ENCODE data around the gene AUTS2.

Gene AUTS2

GRCh38 chr7:70416986-70417655 is 818.8 kb downstream of the AUTS2 start:
- DNase-seq (ENCODE audit: low spot score) = peak; percentile 76

- peak; percentile 77 for DNase-seq (ENCODE audit: low spot score)
Measured at GRCh38 chr7:70419526-70420380, 821.5 kb downstream of the AUTS2 start.

- no peak for DNase-seq (ENCODE audit: low spot score)
Measured at GRCh38 chr7:70420381-70420662, 822.0 kb downstream of the AUTS2 start.

GRCh38 chr7:70421319-70421718 is 823.0 kb downstream of the AUTS2 start:
- DNase-seq (ENCODE audit: low spot score) = no peak

GRCh38 chr7:70426249-70426880 is 828.1 kb downstream of the AUTS2 start:
- no peak for DNase-seq (ENCODE audit: low spot score)

GRCh38 chr7:70432567-70433001 is 834.3 kb downstream of the AUTS2 start:
- no peak for DNase-seq (ENCODE audit: low spot score)

GRCh38 chr7:70434376-70434775 is 836.1 kb downstream of the AUTS2 start:
- peak; percentile 62 for DNase-seq (ENCODE audit: low spot score)

GRCh38 chr7:70434821-70435220 is 836.5 kb downstream of the AUTS2 start:
- DNase-seq (ENCODE audit: low spot score) = no peak

- DNase-seq (ENCODE audit: low spot score) = no peak
Measured at GRCh38 chr7:70435634-70436033, 837.4 kb downstream of the AUTS2 start.

- no peak for DNase-seq (ENCODE audit: low spot score)
Measured at GRCh38 chr7:70436790-70437350, 838.6 kb downstream of the AUTS2 start.

- no peak for DNase-seq (ENCODE audit: low spot score)
Measured at GRCh38 chr7:70439651-70440050, 841.4 kb downstream of the AUTS2 start.

GRCh38 chr7:70446448-70447143 is 848.3 kb downstream of the AUTS2 start:
- peak; percentile 88 for DNase-seq (ENCODE audit: low spot score)

- no peak for DNase-seq (ENCODE audit: low spot score)
Measured at GRCh38 chr7:70448312-70448906, 850.1 kb downstream of the AUTS2 start.

- no peak for DNase-seq (ENCODE audit: low spot score)
Measured at GRCh38 chr7:70450731-70451130, 852.5 kb downstream of the AUTS2 start.

- DNase-seq (ENCODE audit: low spot score) = no peak
Measured at GRCh38 chr7:70455925-70456324, 857.6 kb downstream of the AUTS2 start.

GRCh38 chr7:70456719-70457118 is 858.4 kb downstream of the AUTS2 start:
- DNase-seq (ENCODE audit: low spot score) = no peak

- DNase-seq (ENCODE audit: low spot score) = no peak
Measured at GRCh38 chr7:70457482-70457881, 859.2 kb downstream of the AUTS2 start.

GRCh38 chr7:70457883-70458680 is 859.8 kb downstream of the AUTS2 start:
- DNase-seq (ENCODE audit: low spot score) = no peak

- DNase-seq (ENCODE audit: low spot score) = no peak
Measured at GRCh38 chr7:70458745-70459144, 860.5 kb downstream of the AUTS2 start.

GRCh38 chr7:70459546-70459945 is 861.3 kb downstream of the AUTS2 start:
- DNase-seq (ENCODE audit: low spot score) = no peak

GRCh38 chr7:70460071-70460470 is 861.8 kb downstream of the AUTS2 start:
- DNase-seq (ENCODE audit: low spot score) = no peak

All from D341Med (cell line).